Fibroblast of mammary gland (primary cell): Measurements from ENCODE around the gene NT5DC3.

Experiments
- DNase-seq: peaks from one replicate; pipeline ENCODE4 v3.0.0-alpha.2; 2010; ENCODE audit warnings: low read depth
- H3K4me3 ChIP-seq: 2 replicates; pipeline ENCODE4 v1.5.1; 2011; ENCODE audit warnings: low read depth, mild to moderate bottlenecking, low read length, moderate library complexity; ENCODE audit not compliant: control insufficient read depth
- TF ChIP-seq, protein P1 (sequence below): conservative IDR thresholded peaks from 2 replicates; pipeline ENCODE4 v1.5.1; 2011; ENCODE audit warnings: low read depth, low read length, inconsistent platforms; ENCODE audit not compliant: control insufficient read depth, insufficient read depth

Gene NT5DC3

DNA sequence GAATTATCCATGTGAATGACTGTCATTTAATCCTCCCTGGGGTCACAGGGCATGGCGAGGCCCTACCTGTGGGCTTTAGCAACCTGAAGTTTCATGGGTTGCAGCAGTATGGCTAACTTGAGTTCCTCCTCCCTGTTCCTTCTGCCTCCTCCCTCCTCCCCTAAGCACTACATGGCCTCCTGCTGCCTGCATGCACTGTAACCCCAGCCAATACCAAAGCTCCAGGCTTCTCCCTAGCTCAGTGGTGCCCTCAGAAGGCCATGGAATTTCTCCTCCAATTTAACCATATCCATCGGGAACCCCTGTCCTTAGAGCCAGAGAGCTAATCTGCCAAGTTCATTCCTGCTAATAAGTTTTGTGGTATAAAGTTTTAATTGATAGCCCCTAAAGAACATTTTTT, 95.1 kb downstream of the NT5DC3 start:
- no peak overlapping the region for H3K4me3 ChIP-seq
- no peak for DNase-seq
- TF ChIP-seq, protein P1, sequence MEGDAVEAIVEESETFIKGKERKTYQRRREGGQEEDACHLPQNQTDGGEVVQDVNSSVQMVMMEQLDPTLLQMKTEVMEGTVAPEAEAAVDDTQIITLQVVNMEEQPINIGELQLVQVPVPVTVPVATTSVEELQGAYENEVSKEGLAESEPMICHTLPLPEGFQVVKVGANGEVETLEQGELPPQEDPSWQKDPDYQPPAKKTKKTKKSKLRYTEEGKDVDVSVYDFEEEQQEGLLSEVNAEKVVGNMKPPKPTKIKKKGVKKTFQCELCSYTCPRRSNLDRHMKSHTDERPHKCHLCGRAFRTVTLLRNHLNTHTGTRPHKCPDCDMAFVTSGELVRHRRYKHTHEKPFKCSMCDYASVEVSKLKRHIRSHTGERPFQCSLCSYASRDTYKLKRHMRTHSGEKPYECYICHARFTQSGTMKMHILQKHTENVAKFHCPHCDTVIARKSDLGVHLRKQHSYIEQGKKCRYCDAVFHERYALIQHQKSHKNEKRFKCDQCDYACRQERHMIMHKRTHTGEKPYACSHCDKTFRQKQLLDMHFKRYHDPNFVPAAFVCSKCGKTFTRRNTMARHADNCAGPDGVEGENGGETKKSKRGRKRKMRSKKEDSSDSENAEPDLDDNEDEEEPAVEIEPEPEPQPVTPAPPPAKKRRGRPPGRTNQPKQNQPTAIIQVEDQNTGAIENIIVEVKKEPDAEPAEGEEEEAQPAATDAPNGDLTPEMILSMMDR: no peak

DNA sequence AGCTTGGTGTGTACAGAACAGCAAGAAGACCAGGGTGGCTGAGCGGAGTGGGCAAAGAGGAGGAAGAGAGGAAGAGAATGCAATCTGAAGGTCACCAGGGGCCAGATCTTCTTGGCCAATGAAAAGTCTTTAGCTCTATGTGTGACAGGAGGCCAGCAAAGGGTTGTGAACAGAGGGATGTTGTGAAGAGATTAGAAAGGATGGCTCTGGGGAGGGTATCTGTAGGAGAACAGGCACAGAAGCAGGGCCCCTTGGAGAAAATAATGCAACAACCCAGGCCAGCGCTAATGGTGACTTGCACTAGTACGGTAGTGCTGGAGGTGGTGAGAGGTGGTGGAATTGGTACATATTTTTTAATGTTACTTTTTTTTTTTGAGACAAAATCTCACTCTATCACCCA, 97.2 kb downstream of the NT5DC3 start:
- TF ChIP-seq, protein P1: no peak
- DNase-seq: no peak
- no peak overlapping the region for H3K4me3 ChIP-seq

DNA sequence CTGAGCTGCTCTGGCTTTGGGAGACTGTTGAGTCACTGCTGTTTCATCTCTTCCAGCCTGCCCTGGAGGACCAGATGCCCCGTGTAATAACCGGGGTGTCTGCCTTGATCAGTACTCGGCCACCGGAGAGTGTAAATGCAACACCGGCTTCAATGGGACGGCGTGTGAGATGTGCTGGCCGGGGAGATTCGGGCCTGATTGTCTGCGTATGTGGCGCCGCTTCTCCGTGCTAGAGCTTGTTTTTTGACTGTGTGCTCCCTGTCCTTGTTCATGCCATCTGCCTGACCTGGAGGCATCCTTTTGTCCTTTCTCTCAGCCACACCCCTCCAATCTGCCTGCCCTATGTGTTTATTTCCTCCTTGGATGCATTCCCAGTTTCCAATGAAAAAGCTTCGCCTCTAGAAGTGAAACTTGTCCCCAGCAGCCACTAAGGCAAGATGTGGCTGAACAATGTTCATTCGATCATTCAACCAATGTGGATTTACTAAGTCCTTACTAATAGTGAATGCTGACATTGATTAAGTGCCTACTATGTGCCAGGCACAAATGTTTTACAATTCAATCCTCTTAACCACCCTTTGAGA, 98.6 kb downstream of the NT5DC3 start:
- TF ChIP-seq, protein P1: no peak
- H3K4me3 ChIP-seq: no peak overlapping the region
- DNase-seq: no peak

DNA sequence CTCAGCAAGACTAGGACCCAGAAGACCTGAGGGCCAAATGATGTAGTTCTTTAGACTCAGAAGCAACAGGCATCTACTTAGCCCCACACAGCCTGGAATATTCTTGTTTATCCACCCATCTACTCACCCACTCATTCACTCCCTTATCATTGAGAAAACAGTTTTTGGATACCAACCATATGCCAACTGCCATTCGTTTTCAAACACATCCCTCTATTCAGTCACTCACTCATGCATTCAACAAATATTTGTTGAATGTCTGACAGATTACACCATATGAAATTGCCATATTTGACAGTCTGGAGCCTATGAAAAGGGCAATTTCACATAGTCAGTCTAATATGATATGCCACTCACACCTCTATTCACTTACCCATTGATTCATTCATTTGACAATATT, 103.2 kb downstream of the NT5DC3 start:
- H3K4me3 ChIP-seq: no peak overlapping the region
- DNase-seq: no peak
- TF ChIP-seq, protein P1: no peak

DNA sequence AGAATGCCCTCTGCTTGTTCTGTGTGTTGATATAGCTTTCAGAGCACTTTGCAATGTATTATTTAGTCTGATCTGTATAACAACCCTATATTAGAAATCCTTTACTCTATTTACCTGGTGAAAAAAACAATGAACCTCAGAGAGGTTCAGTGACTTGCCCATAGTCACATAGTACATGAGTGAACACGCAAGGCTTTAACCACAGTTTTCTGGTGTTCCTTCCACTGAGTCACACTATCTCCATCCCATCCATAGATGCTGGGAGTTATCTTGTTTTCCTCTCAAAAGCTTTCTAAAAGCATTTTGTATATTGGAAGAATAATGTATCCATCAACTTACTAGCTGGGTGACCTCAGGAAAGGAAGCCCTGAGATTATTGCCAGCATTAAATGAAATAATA, 104.5 kb downstream of the NT5DC3 start:
- no peak overlapping the region for H3K4me3 ChIP-seq
- TF ChIP-seq, protein P1: no peak

DNA sequence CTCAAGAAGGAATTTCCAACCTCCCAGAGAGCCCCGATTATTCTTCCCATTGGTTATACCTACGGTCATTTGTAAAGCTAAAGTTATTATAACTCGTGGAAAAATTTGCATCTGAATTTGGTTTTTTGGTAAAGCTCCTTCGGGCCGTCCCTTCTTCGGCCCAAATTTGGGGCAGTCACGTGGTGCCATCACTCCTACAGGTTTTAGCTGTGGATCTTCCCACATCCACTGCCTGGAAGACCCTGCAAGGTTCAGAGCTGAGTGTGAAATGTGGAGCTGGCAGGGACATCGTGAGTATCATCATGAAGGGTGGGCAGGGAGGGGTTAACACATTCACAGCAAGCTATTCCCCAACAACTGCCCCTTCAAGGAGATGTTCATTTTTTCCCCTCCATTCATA, 105.7 kb downstream of the NT5DC3 start:
- TF ChIP-seq, protein P1: no peak
- DNase-seq: no peak

More for the DNA sequence above, 104.5 kb downstream of the NT5DC3 start:
- DNase-seq: no peak

DNA sequence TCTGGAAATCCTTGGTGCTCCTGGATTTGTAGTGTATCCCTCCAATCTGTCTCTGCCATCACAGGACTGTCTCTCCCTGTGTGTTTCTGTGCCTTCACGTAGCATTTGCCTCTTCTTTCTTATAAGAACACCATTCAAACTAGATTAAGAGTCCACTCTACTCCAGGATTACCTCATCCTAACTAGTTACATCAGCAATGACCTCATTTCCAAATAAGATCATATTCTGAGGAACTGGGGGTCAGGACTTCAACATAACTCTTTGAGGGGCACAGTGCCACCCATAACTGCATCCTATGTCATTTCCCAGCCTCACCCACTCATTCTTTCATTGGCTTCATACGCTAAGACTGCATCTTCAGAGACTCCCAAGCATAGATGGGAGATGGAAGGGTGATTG, 106.2 kb downstream of the NT5DC3 start:
- no peak overlapping the region for H3K4me3 ChIP-seq
- DNase-seq: no peak
- TF ChIP-seq, protein P1: no peak

More for the DNA sequence above, 105.7 kb downstream of the NT5DC3 start:
- no peak overlapping the region for H3K4me3 ChIP-seq
